ENCODE results near the gene OXNAD1.

OXNAD1 gene

DNA sequence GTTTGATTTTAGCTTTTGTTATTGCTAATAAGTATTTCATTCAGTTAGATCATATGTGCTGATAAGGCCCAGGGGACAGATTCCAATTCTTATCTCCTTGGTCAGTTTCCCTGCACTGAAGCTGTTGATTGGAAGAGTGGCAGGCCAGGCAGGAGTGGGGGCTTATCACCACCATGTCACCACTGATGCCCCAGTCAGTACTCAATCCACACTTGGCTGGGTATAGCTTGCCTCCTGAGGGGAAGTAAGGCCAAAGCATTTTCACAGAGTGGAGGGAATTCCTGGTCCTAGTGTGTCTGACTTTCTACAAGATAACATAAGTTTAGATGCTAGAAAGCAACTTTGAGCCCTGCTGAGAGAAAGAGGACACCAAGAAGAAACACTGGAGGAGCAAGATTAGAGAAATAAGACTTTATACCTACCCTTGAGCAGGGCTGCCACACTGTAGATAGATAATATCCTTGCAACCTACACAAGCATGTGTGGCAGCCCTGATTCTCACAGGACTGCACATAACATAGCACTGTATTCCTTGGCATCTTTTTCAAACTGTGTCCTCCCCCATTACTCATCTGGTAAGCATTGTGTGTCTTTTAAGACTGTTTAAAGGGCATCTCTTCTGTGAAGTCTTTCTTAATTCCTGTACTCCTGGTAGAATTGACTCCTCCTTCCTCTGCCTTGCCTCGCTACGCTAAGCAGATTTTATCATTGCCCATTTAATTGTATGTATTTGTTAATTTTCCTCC is 24.3 kb downstream of the OXNAD1 start:
- no peak overlapping the region for H2AFZ ChIP-seq
- no peak overlapping the region for H3K4me3 ChIP-seq (ENCODE audit: low read depth, low read length)
- H3K36me3 ChIP-seq (ENCODE audit: control insufficient read depth, insufficient read depth, low read length), result no peaks in the 10 kb centered on the region
- TF ChIP-seq, protein P1, sequence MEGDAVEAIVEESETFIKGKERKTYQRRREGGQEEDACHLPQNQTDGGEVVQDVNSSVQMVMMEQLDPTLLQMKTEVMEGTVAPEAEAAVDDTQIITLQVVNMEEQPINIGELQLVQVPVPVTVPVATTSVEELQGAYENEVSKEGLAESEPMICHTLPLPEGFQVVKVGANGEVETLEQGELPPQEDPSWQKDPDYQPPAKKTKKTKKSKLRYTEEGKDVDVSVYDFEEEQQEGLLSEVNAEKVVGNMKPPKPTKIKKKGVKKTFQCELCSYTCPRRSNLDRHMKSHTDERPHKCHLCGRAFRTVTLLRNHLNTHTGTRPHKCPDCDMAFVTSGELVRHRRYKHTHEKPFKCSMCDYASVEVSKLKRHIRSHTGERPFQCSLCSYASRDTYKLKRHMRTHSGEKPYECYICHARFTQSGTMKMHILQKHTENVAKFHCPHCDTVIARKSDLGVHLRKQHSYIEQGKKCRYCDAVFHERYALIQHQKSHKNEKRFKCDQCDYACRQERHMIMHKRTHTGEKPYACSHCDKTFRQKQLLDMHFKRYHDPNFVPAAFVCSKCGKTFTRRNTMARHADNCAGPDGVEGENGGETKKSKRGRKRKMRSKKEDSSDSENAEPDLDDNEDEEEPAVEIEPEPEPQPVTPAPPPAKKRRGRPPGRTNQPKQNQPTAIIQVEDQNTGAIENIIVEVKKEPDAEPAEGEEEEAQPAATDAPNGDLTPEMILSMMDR (IDR thresholded peaks at IDR 0.05), result no peak
- H3K79me2 ChIP-seq, result no peaks in the 10 kb centered on the region
- H3K9me3 ChIP-seq (ENCODE audit: control insufficient read depth, low read length), result no peaks in the 10 kb centered on the region
- H3K9ac ChIP-seq, result no peak overlapping the region
- no peak overlapping the region for H3K27ac ChIP-seq
- H3K4me2 ChIP-seq (ENCODE audit: low read length), result no peak overlapping the region
- H3K27me3 ChIP-seq (ENCODE audit: control insufficient read depth, insufficient read depth, low read length), result no peaks in the 10 kb centered on the region
- H3K4me1 ChIP-seq, result peaks cover 8% of the 10 kb centered on the region

DNA sequence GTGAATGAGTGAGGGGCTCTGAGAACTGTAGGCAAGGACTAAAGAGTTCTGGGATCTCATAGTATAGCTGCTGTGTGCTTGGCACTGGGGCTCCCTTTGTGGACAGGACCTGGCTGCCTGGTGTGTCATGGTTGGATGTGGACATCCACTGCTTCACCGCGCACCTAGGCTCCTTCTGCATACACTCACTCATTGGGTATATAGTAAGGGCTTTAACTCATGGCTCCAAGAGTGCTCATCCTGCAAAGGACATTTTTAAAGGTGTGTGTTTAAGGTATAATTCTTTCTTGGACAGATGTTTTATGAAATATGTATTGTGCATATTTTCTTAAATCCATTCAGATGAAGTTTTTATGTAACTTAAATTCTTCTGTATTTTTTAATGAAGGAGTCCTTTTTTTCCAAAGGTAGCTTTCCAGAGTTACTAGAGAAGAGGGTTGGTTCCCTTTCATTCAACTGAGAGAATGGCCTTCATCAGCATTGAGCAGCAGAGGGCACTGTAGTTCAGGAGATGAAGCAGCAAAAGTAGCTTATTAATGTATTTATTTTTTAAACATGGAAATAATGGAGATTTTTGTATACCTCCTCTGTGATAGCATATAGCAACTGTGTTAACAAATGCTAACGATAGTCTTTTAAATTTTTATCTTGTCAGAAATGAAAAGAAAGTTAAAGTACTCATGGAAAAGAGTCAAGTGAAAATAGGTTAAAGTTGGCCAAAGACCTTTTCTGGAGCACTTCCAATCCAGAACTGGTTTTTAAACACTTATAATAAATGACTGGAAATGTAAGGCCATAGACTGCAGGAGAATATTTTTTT is 25.2 kb downstream of the OXNAD1 start:
- no peak overlapping the region for H3K9ac ChIP-seq
- H2AFZ ChIP-seq, result no peak overlapping the region
- H3K79me2 ChIP-seq, result no peaks in the 10 kb centered on the region
- H3K27me3 ChIP-seq (ENCODE audit: control insufficient read depth, insufficient read depth, low read length), result no peaks in the 10 kb centered on the region
- TF ChIP-seq, protein P1 (IDR thresholded peaks at IDR 0.05), result peak; percentile 71
- no peak overlapping the region for H3K4me2 ChIP-seq (ENCODE audit: low read length)
- peaks cover 8% of the 10 kb centered on the region for H3K4me1 ChIP-seq
- H3K27ac ChIP-seq, result no peak overlapping the region
- H3K9me3 ChIP-seq (ENCODE audit: control insufficient read depth, low read length), result no peaks in the 10 kb centered on the region
- no peak overlapping the region for H3K4me3 ChIP-seq (ENCODE audit: low read depth, low read length)
- no peaks in the 10 kb centered on the region for H3K36me3 ChIP-seq (ENCODE audit: control insufficient read depth, insufficient read depth, low read length)

DNA sequence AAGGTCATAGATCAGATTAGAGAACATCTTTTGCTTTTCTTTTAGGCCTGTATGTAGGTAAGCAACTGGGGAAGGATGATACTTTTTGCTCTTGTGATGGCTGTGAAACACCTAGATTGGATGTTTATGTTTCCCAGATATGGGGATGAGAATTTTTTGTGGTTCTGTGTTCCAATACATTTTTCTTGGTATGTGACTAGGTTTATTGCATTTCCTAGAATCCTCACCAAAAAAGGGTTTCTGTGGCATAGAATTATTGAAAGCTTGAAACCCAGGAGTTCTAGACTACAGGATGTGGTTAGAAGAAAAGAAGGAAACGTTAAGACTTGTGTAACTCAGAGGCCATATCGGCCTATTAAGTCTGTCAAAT is 25.8 kb downstream of the OXNAD1 start:
- TF ChIP-seq, protein P1 (IDR thresholded peaks at IDR 0.05), result no peak
- H3K9me3 ChIP-seq (ENCODE audit: control insufficient read depth, low read length), result no peaks in the 10 kb centered on the region
- H3K36me3 ChIP-seq (ENCODE audit: control insufficient read depth, insufficient read depth, low read length), result no peaks in the 10 kb centered on the region
- H3K4me2 ChIP-seq (ENCODE audit: low read length), result no peak overlapping the region
- no peak overlapping the region for H3K9ac ChIP-seq
- H2AFZ ChIP-seq, result no peak overlapping the region
- H3K27me3 ChIP-seq (ENCODE audit: control insufficient read depth, insufficient read depth, low read length), result no peaks in the 10 kb centered on the region
- no peak overlapping the region for H3K27ac ChIP-seq
- no peaks in the 10 kb centered on the region for H3K79me2 ChIP-seq
- peaks cover 8% of the 10 kb centered on the region for H3K4me1 ChIP-seq
- no peak overlapping the region for H3K4me3 ChIP-seq (ENCODE audit: low read depth, low read length)

DNA sequence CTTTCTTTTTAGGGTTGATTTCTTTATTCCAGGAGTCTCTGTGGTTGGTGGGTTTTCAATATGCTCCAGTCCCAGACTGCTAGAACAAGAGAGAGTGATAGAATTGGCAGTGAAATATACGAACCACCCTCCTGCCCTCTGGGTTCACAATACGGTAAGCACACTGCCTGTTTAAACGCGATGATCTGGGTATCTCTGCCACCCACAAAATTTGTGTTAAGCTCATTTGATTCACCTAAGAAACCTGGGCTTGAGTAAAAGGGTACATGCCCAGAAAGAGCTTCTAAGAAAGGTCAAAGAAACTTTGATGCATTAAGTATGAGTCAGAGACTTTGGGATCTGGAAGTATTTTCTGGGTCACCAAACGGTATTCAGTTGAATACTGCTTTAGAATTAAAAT is 29.8 kb downstream of the OXNAD1 start:
- no peaks in the 10 kb centered on the region for H3K4me1 ChIP-seq
- H3K4me2 ChIP-seq (ENCODE audit: low read length), result no peak overlapping the region
- H3K27me3 ChIP-seq (ENCODE audit: control insufficient read depth, insufficient read depth, low read length), result no peaks in the 10 kb centered on the region
- TF ChIP-seq, protein P1 (IDR thresholded peaks at IDR 0.05), result no peak
- no peak overlapping the region for H3K4me3 ChIP-seq (ENCODE audit: low read depth, low read length)
- no peaks in the 10 kb centered on the region for H3K9me3 ChIP-seq (ENCODE audit: control insufficient read depth, low read length)
- no peak overlapping the region for H3K27ac ChIP-seq
- H3K36me3 ChIP-seq (ENCODE audit: control insufficient read depth, insufficient read depth, low read length), result no peaks in the 10 kb centered on the region
- no peak overlapping the region for H2AFZ ChIP-seq
- H3K79me2 ChIP-seq, result no peaks in the 10 kb centered on the region
- no peak overlapping the region for H3K9ac ChIP-seq
